Glutamatergic neuron (in vitro differentiated cells): ENCODE results near the gene COL19A1. TPM values are rescaled to one million over a fixed set of nuclear protein-coding genes. Genes with fewer than 3 reads are reported as not detected.

ENCODE experiments used
- DNase-seq: peaks from one replicate; pipeline ENCODE4 v3.0.0; 2022
- H3K27ac Mint-ChIP-seq: one replicate; pipeline ENCODE4 v1.8.0; 2020; ENCODE audit warnings: mild to moderate bottlenecking, mixed read lengths, inconsistent platforms; ENCODE audit not compliant: unreplicated experiment
- H3K27me3 Mint-ChIP-seq: one replicate; pipeline ENCODE4 v1.8.0; 2020; ENCODE audit warnings: mild to moderate bottlenecking, moderate library complexity, mixed read lengths, inconsistent platforms; ENCODE audit not compliant: unreplicated experiment
- H3K36me3 Mint-ChIP-seq: one replicate; pipeline ENCODE4 v1.8.0; 2020; ENCODE audit warnings: mild to moderate bottlenecking, mixed read lengths, inconsistent platforms; ENCODE audit not compliant: unreplicated experiment
- H3K4me1 Mint-ChIP-seq: one replicate; pipeline ENCODE4 v1.8.0; 2020; ENCODE audit warnings: mild to moderate bottlenecking, low read depth, mixed read lengths, inconsistent platforms; ENCODE audit not compliant: unreplicated experiment
- H3K4me3 Mint-ChIP-seq: one replicate; pipeline ENCODE4 v1.8.0; 2020; ENCODE audit warnings: mild to moderate bottlenecking, mixed read lengths, inconsistent platforms; ENCODE audit not compliant: unreplicated experiment
- H3K9me3 Mint-ChIP-seq: one replicate; pipeline ENCODE4 v1.8.0; 2020; ENCODE audit warnings: mild to moderate bottlenecking, moderate library complexity, mixed read lengths, inconsistent platforms; ENCODE audit not compliant: unreplicated experiment
- total RNA-seq: library from RNA; stranded (reverse); fragmentation: NEBNext Ultra II Directional; extraction: Animal tissue kit (Norgen Biotek cat#: 25700); gene quantifications from one replicate; pipeline ENCODE4 v1.2.1, GENCODE V29; 2021; ENCODE audit not compliant: unreplicated experiment
- TF ChIP-seq, protein P1 (sequence below): fragments of 200-600 bp; sonication (generic); IDR thresholded peaks from one replicate; pipeline ENCODE4 v1.5.0; 2021; ENCODE audit not compliant: partially characterized antibody, unreplicated experiment

COL19A1 gene
- total RNA-seq, 1 donor from 2014 or later, result 0.78 TPM

DNA sequence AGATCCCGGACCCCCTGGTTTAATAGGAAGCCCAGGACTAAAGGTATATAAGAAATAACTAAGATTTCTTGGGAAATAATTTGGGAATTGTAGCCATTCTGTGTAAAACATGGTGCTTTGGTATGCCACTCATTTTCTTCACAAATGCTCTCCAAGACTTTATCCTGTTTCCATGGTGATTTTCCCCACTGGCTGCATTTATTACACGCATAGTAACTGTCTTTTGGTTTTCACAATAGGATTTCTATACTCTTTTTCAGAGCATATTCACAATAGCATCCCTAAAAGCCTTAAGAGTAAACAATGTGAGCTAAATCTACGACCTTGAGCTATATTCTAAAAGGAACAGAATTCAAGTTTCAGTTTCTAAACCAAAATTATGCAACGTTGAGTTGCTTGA lies 275.7 kb downstream of the COL19A1 start:
- no peaks in the 10 kb centered on the region for H3K36me3 Mint-ChIP-seq
- H3K27me3 Mint-ChIP-seq, result no peaks in the 10 kb centered on the region
- no peaks in the 10 kb centered on the region for H3K9me3 Mint-ChIP-seq

DNA sequence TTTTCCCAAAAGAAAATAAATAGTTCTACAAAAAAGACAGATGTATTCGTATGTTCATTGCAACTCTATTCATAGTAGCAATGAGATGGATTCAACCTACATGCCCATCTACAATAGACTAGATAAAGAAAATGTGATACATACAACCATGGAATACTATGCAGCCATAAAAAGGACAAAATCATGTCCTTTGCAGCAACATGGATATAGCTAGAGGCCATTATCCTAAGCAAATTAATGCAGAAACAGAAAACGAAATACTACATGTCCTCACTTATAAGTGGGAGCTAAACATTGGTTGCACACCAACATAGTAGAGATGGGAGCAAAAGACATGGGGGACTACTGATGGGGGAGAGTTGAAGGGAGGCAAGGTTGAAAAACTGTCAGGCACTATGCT lies 278.8 kb downstream of the COL19A1 start:
- no peaks in the 10 kb centered on the region for H3K9me3 Mint-ChIP-seq
- TF ChIP-seq, protein P1, sequence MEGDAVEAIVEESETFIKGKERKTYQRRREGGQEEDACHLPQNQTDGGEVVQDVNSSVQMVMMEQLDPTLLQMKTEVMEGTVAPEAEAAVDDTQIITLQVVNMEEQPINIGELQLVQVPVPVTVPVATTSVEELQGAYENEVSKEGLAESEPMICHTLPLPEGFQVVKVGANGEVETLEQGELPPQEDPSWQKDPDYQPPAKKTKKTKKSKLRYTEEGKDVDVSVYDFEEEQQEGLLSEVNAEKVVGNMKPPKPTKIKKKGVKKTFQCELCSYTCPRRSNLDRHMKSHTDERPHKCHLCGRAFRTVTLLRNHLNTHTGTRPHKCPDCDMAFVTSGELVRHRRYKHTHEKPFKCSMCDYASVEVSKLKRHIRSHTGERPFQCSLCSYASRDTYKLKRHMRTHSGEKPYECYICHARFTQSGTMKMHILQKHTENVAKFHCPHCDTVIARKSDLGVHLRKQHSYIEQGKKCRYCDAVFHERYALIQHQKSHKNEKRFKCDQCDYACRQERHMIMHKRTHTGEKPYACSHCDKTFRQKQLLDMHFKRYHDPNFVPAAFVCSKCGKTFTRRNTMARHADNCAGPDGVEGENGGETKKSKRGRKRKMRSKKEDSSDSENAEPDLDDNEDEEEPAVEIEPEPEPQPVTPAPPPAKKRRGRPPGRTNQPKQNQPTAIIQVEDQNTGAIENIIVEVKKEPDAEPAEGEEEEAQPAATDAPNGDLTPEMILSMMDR, result no peak

More for the DNA sequence above, 275.7 kb downstream of the COL19A1 start:
- TF ChIP-seq, protein P1, result no peak
- Mint-ChIP-seq H3K27ac (no peak overlapping the region), H3K4me3 (no peak overlapping the region), H3K4me1 (peaks cover 1% of the 10 kb centered on the region)
- no peak for DNase-seq

DNA sequence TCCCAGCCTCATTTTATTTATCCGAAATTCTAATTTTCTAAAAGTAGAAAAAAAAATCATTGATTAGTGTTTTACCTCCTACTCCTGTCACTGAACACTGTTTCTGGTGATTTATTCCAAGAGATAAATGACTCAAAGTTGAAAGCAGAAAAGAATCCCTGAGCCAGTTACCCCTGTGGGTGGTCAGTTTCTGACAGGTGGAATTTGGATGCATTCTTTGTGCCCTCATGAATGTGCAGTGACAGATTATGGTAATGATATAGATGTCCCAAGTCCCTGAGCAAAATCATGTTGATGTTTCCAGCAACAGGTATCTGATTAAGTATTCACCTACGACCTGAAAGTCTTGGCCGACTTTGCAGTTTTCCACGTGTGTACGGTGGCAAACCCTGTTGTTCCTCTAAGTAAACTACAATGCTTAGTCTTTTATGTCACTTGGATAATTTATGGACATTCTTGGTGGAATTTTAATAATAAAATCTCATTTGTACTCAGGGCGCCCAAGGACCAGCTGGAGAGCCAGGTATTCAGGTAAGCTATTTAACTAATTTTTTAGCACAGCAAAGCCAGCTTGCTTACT lies 282.9 kb downstream of the COL19A1 start:
- Mint-ChIP-seq H3K27ac (no peak overlapping the region), H3K9me3 (no peaks in the 10 kb centered on the region), H3K4me3 (no peak overlapping the region), H3K36me3 (no peaks in the 10 kb centered on the region), H3K27me3 (peaks cover 2% of the 10 kb centered on the region), H3K4me1 (peaks cover 6% of the 10 kb centered on the region)
- TF ChIP-seq, protein P1, result no peak
- no peak for DNase-seq

More for the DNA sequence above, 278.8 kb downstream of the COL19A1 start:
- H3K4me1 Mint-ChIP-seq, result peaks cover 1% of the 10 kb centered on the region
- no peak overlapping the region for H3K4me3 Mint-ChIP-seq
- H3K36me3 Mint-ChIP-seq, result no peaks in the 10 kb centered on the region
- peaks cover 2% of the 10 kb centered on the region for H3K27me3 Mint-ChIP-seq
- H3K27ac Mint-ChIP-seq, result no peak overlapping the region
- DNase-seq, result no peak

DNA sequence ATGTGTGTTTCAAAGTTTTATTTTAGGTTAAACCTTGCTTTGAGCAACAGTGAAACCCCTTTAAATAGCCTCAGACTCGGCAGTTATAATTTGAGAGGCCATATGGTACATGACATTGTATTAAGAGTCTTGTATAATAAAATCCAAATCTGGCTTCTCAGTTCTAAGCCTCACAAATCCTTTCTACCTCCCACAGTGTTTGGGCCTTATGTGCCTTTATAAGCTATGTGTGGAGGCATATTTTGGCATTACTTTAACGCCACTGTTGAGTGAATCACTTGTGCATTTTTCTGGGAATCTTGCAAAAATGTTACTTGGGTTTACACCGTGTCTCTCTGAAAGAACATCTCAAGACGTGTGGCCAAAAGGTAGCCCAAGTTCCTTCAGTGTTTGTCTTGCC lies 284.2 kb downstream of the COL19A1 start:
- H3K9me3 Mint-ChIP-seq, result no peaks in the 10 kb centered on the region
- H3K4me3 Mint-ChIP-seq, result no peak overlapping the region
- H3K27ac Mint-ChIP-seq, result no peak overlapping the region
- H3K36me3 Mint-ChIP-seq, result no peaks in the 10 kb centered on the region
- no peak for DNase-seq
- peaks cover 2% of the 10 kb centered on the region for H3K27me3 Mint-ChIP-seq
- TF ChIP-seq, protein P1, result no peak
- peaks cover 6% of the 10 kb centered on the region for H3K4me1 Mint-ChIP-seq

DNA sequence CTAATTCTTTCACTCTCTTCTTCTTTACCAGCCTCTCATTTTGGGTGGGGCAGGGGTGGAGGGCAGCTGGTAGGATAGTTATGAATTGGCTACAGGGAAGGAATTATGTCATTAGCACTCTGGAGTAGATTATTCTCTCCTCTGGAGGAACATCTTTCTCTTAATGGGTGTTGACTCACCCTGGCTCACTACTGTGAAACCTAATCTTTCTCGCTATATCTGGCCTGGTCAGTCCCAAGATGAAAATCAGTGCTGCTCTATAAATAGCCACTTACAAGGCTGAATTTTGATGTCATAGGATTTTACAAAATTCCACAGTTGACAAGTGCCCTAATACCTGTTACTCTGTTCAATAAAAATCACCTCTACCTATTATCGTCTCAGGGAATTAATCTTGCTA lies 285.3 kb downstream of the COL19A1 start:
- DNase-seq, result no peak
- Mint-ChIP-seq H3K9me3 (no peaks in the 10 kb centered on the region), H3K4me1 (peaks cover 6% of the 10 kb centered on the region), H3K27me3 (peaks cover 2% of the 10 kb centered on the region), H3K27ac (peak overlapping the region; percentile 26), H3K36me3 (no peaks in the 10 kb centered on the region), H3K4me3 (no peak overlapping the region)
- TF ChIP-seq, protein P1, result no peak
